C4-2B (cell line): ENCODE results near the gene OR5D14.

Experiments used
- ZFX ChIP-seq: fragments of 450-650 bp; IDR thresholded peaks from 2 replicates; pipeline ENCODE4 v1.6.1; 2017
- TF ChIP-seq, protein P1 (sequence below): fragments of 450-650 bp; conservative IDR thresholded peaks from 2 replicates; pipeline ENCODE4 v1.5.1; 2017; ENCODE audit warnings: mild to moderate bottlenecking

DNA sequence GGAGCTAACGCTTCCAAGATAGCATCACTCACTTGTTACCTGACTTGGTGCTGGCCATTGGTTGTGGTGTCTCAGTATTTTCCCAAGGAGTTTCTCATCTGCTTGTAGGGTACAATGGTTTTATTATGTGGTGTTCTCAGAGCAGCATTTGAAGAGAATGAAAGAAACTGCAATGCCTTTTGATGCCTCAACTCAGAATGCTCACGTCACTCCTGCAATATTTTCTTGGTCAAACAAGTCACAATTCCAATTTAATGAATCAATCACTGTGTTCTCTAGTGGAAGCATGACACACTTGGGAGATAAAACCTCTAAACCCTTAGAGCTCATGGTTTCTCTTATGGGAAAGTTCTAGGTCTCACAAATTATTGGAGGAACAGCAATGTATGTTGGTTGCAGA lies 2.0 kb upstream of the OR5D14 start:
- TF ChIP-seq, protein P1, sequence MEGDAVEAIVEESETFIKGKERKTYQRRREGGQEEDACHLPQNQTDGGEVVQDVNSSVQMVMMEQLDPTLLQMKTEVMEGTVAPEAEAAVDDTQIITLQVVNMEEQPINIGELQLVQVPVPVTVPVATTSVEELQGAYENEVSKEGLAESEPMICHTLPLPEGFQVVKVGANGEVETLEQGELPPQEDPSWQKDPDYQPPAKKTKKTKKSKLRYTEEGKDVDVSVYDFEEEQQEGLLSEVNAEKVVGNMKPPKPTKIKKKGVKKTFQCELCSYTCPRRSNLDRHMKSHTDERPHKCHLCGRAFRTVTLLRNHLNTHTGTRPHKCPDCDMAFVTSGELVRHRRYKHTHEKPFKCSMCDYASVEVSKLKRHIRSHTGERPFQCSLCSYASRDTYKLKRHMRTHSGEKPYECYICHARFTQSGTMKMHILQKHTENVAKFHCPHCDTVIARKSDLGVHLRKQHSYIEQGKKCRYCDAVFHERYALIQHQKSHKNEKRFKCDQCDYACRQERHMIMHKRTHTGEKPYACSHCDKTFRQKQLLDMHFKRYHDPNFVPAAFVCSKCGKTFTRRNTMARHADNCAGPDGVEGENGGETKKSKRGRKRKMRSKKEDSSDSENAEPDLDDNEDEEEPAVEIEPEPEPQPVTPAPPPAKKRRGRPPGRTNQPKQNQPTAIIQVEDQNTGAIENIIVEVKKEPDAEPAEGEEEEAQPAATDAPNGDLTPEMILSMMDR, result no peak
- TF ChIP-seq ZFX, result no peak
